Neural crest cell (in vitro differentiated cells): ENCODE results near the gene SLC22A3. TPM values are rescaled to one million over a fixed set of nuclear protein-coding genes. Genes with fewer than 3 reads are reported as not detected.
"Not testable (repeated sequence)": the region's sequence is repeated elsewhere in the genome, so short reads cannot be mapped to it uniquely, and the experiment has no call there.

Experiments used
- DNase-seq: peaks from one replicate; pipeline ENCODE4 v3.0.0; 2021; ENCODE audit warnings: low read depth, mixed read lengths, low spot score
- H3K27ac Mint-ChIP-seq: one replicate; pipeline ENCODE4 v1.8.0; 2021; ENCODE audit warnings: mild to moderate bottlenecking, mixed read lengths; ENCODE audit not compliant: unreplicated experiment
- H3K27me3 Mint-ChIP-seq: 2 replicates; pipeline ENCODE4 v1.8.0; 2021; ENCODE audit warnings: low read depth, mild to moderate bottlenecking, mixed read lengths
- H3K36me3 Mint-ChIP-seq: 2 replicates; pipeline ENCODE4 v1.8.0; 2021; ENCODE audit warnings: low read depth, mild to moderate bottlenecking, mixed read lengths
- H3K4me1 Mint-ChIP-seq: 2 replicates; pipeline ENCODE4 v1.8.0; 2021; ENCODE audit warnings: mixed read lengths
- H3K4me3 Mint-ChIP-seq: one replicate; pipeline ENCODE4 v1.8.0; 2021; ENCODE audit warnings: mild to moderate bottlenecking, mixed read lengths
- H3K9me3 Mint-ChIP-seq: 2 replicates; pipeline ENCODE4 v1.8.0; 2021; ENCODE audit warnings: mixed read lengths
- total RNA-seq: library from RNA; stranded (reverse); gene quantifications from 2 replicates; pipeline ENCODE4 v1.2.1, GENCODE V29; 2021
- TF ChIP-seq, protein P1 (sequence below): fragments of 200-600 bp; sonication (generic); conservative IDR thresholded peaks from 2 replicates; pipeline ENCODE4 v1.5.0; 2021; ENCODE audit warnings: antibody characterized with exemption, mild to moderate bottlenecking

Gene SLC22A3
- total RNA-seq, 1 donor from 2014 or later: 0.12 TPM

DNA sequence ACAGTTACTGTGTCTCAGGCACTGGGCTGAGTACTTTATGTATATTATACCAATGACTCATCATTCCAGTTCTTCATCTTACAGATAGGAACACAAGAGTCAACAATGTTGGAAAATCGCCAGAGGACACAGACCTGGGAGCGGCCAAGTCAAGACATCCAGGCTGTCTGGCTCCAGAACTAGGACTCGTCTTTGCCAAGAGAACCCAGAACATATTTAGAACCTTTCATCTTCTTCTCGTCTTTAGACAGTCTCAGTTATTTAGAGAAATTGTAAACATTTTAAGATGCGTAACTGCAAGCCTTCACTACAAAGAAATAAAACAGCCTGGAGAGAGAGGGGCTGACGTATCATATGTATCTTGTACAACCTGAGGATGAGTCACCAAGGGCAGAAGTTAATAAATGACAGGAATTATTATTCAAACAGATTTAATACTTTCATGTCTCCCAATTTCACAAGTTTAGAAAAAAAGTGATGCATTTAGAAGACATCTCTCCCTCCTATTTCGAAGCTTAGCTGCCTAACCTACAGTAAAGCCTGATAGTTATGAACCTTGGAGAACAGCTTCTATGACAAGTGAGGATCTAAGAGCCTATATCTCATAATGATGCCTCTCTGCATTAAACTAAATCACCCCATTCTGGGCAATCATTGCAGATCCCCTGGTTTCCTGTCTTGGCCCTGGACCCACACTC lies 43.4 kb downstream of the SLC22A3 start:
- DNase-seq: no peak
- Mint-ChIP-seq H3K4me1 (peaks cover 4% of the 10 kb centered on the region), H3K9me3 (peaks cover 4% of the 10 kb centered on the region), H3K4me3 (no peak overlapping the region), H3K36me3 (no peaks in the 10 kb centered on the region), H3K27ac (no peak overlapping the region), H3K27me3 (peaks cover 4% of the 10 kb centered on the region)
- TF ChIP-seq, protein P1, sequence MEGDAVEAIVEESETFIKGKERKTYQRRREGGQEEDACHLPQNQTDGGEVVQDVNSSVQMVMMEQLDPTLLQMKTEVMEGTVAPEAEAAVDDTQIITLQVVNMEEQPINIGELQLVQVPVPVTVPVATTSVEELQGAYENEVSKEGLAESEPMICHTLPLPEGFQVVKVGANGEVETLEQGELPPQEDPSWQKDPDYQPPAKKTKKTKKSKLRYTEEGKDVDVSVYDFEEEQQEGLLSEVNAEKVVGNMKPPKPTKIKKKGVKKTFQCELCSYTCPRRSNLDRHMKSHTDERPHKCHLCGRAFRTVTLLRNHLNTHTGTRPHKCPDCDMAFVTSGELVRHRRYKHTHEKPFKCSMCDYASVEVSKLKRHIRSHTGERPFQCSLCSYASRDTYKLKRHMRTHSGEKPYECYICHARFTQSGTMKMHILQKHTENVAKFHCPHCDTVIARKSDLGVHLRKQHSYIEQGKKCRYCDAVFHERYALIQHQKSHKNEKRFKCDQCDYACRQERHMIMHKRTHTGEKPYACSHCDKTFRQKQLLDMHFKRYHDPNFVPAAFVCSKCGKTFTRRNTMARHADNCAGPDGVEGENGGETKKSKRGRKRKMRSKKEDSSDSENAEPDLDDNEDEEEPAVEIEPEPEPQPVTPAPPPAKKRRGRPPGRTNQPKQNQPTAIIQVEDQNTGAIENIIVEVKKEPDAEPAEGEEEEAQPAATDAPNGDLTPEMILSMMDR: no peak

DNA sequence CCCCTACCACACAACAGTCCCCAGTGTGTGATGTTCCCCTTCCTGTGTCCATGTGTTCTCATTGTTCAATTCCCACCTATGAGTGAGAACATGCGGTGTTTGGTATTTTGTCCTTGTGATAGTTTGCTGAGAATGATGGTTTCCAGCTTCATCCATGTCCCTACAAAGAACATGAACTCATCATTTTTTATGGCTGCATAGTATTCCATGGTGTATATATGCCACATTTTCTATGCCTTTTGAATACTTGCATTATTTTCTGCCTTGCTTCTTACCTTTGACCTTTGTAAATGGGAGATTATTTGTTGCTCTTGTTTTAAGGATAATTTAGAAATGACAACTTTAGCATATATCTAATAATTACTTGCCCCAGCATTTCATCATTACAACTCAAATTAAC lies 45.3 kb downstream of the SLC22A3 start:
- H3K9me3 Mint-ChIP-seq, H3K36me3 Mint-ChIP-seq, H3K4me1 Mint-ChIP-seq, H3K27me3 Mint-ChIP-seq, H3K4me3 Mint-ChIP-seq, H3K27ac Mint-ChIP-seq, DNase-seq: not testable (repeated sequence)

DNA sequence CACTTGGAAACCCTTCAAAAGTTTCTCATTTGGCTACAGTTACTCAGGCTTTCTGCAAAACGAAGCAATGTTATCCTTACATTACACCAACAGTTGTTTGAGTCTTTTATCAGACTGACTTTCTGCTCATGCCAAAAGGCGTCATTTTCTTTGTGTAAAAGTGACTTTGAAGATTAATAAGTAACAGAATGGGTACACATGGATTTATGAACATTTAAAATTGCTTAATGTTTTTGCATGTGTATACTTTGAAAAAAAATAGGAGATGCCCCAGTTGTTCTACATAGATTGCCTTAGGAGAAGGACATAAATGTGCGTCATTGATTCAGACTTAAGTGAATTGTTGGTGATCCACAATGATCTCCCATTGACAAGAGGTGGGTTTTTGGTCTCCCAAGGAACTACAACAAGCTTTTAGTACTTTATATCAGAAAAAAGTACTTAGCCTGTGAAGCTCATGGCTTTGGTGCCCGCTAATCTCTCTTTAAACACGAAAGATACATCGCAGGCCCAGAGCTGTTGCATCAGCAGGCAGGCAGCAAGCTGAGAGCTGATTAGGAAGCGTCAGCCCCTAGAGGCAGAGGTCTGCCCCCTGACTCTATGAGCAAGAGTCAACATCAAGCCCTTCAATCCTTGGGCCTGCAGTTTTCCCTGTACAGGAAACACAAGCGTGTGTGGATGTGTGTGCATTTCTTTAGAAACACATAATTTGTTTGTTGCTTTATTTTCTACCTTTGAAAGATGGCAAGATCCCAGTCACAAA lies 45.9 kb downstream of the SLC22A3 start:
- Mint-ChIP-seq H3K27ac (no peak overlapping the region), H3K27me3 (peaks cover 4% of the 10 kb centered on the region), H3K9me3 (peaks cover 4% of the 10 kb centered on the region), H3K4me3 (no peak overlapping the region), H3K4me1 (peaks cover 4% of the 10 kb centered on the region), H3K36me3 (no peaks in the 10 kb centered on the region)
- TF ChIP-seq, protein P1: no peak
- no peak for DNase-seq

DNA sequence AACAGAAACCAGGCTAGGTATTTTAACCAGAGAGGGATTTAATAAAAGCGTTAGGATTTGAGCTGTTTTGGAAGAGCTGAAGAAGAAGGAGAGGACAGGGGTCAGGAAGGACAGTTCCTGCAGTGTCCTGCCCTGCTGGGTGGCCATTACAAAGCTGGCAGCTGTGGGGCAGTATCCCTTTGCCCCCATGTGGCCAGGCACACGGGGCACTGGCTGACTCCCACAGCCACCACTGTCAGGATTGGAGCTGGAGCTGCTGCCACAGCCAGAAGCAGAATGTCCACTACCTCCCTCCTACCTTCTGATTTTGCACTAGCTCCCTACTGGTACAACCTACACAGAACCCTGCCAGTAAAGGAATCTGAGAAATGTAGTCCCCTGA lies 46.5 kb downstream of the SLC22A3 start:
- no peak overlapping the region for H3K4me3 Mint-ChIP-seq
- H3K27ac Mint-ChIP-seq: no peak overlapping the region
- H3K36me3 Mint-ChIP-seq: no peaks in the 10 kb centered on the region
- peaks cover 4% of the 10 kb centered on the region for H3K27me3 Mint-ChIP-seq
- H3K4me1 Mint-ChIP-seq: peaks cover 4% of the 10 kb centered on the region
- TF ChIP-seq, protein P1: no peak
- no peak for DNase-seq
- H3K9me3 Mint-ChIP-seq: peaks cover 4% of the 10 kb centered on the region

DNA sequence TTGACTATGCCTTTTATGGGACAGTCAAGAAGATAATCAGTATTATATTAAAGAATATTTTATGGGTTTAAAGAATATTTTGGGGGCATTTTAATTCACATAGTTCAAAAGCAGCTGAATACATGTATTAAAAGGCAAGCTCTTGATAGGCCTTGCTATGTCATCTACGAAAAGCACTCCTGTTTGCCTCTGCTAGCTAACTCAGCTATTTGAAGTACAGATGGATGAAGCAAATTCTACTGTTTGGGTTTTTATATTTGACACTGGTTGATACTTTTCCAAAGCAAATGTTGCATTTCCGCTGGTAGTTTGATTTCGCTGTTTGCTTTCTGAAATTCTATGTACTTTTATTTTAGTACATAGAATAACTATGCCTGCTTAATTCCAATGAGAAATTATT lies 47.0 kb downstream of the SLC22A3 start:
- TF ChIP-seq, protein P1: no peak
- no peak overlapping the region for H3K4me3 Mint-ChIP-seq

DNA sequence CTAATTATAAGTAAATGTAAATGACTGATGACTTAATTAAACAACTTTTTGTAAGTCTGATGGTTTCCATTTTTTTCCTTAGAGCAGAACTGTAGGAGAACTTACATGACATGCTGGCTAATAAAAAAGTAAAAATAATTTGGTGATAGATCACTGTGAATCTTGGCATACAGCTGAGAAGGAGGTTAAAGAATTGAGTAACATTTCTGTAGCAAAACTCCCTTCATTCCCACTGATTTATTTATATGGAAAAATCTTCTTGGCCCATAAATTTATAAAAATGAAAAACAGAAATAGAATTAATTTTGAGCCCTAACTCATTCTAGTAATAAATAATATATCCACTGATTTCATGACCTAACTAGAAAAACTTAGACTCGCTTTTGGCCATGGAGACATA lies 48.1 kb downstream of the SLC22A3 start:
- TF ChIP-seq, protein P1: no peak
- H3K4me3 Mint-ChIP-seq: no peak overlapping the region
- peaks cover 4% of the 10 kb centered on the region for H3K9me3 Mint-ChIP-seq
- H3K27me3 Mint-ChIP-seq: no peaks in the 10 kb centered on the region
- no peaks in the 10 kb centered on the region for H3K36me3 Mint-ChIP-seq
- H3K4me1 Mint-ChIP-seq: peaks cover 4% of the 10 kb centered on the region
- H3K27ac Mint-ChIP-seq: no peak overlapping the region
- no peak for DNase-seq

More for the DNA sequence above, 47.0 kb downstream of the SLC22A3 start:
- Mint-ChIP-seq H3K36me3 (no peaks in the 10 kb centered on the region), H3K4me1 (peaks cover 4% of the 10 kb centered on the region), H3K27me3 (peaks cover 4% of the 10 kb centered on the region), H3K9me3 (peaks cover 4% of the 10 kb centered on the region), H3K27ac (no peak overlapping the region)
- DNase-seq: no peak
